Liver (tissue), 9 donors: ENCODE results near the gene RETSAT. TPM values are rescaled to one million over a fixed set of nuclear protein-coding genes. Genes with fewer than 3 reads are reported as not detected.

Experiments used
- DNase-seq: peaks from one replicate; pipeline ENCODE4 v3.0.0-alpha.2; 2017; ENCODE audit warnings: low spot score
- H3K27ac ChIP-seq, 2 donors: one replicate each; pipeline ENCODE4 v1.7.0; 2013; ENCODE audit warnings: inconsistent platforms in 2 of 2, low read length in 2 of 2, control low read depth in 1 of 2, low read depth in 1 of 2, mild to moderate bottlenecking in 1 of 2
- H3K27me3 ChIP-seq, 4 donors: one replicate each; pipeline versions ENCODE4 v1.6.1 to v1.7.0; 2013; ENCODE audit warnings: low read length in 3 of 4, inconsistent platforms in 1 of 4, mild to moderate bottlenecking in 1 of 4, moderate library complexity in 1 of 4; ENCODE audit not compliant: control insufficient read depth in 4 of 4, insufficient read depth in 4 of 4
- H3K36me3 ChIP-seq, 4 donors: one replicate each; pipeline versions ENCODE4 v1.6.1 to v1.7.0; 2013; ENCODE audit warnings: low read length in 3 of 4, mild to moderate bottlenecking in 3 of 4, low read depth in 1 of 4, moderate library complexity in 1 of 4; ENCODE audit not compliant: control insufficient read depth in 4 of 4, insufficient read depth in 3 of 4
- H3K4me1 ChIP-seq, 4 donors: one replicate each; pipeline versions ENCODE4 v1.6.1 to v1.7.0; 2013; ENCODE audit warnings: low read length in 3 of 4, mild to moderate bottlenecking in 3 of 4, moderate library complexity in 1 of 4; ENCODE audit not compliant: control insufficient read depth in 4 of 4, insufficient read depth in 4 of 4
- H3K4me3 ChIP-seq, 3 donors: one replicate each; pipeline versions ENCODE4 v1.6.1 to v1.7.0; 2013; ENCODE audit warnings: low read length in 3 of 3, control low read depth in 1 of 3, low read depth in 1 of 3, mild to moderate bottlenecking in 1 of 3
- H3K9ac ChIP-seq, 2 donors: one replicate each; pipeline ENCODE4 v1.7.0; 2013; ENCODE audit warnings: low read length in 2 of 2, mild to moderate bottlenecking in 2 of 2, moderate library complexity in 2 of 2, control low read depth in 1 of 2, low read depth in 1 of 2
- H3K9me3 ChIP-seq, 4 donors: one replicate each; pipeline versions ENCODE4 v1.6.1 to v1.7.0; 2013; ENCODE audit warnings: low read length in 3 of 4; ENCODE audit not compliant: control insufficient read depth in 4 of 4
- EGR1 ChIP-seq, 2 donors: IDR thresholded peaks; 2 replicates each; pipeline ENCODE4 v1.6.1; 2016 to 2018; ENCODE audit warnings: antibody characterized with exemption in 2 of 2, low read depth in 2 of 2
- FOXA1 ChIP-seq: IDR thresholded peaks from 2 replicates; pipeline ENCODE4 v1.6.1; 2016; ENCODE audit warnings: antibody characterized with exemption
- FOXA2 ChIP-seq: IDR thresholded peaks from 2 replicates; pipeline ENCODE4 v1.6.1; 2016; ENCODE audit warnings: antibody characterized with exemption
- GABPA ChIP-seq, 2 donors: IDR thresholded peaks in 1 of 2; conservative IDR thresholded peaks in 1 of 2; 2 replicates each; pipeline ENCODE4 v1.6.1; 2016; ENCODE audit warnings: antibody characterized with exemption in 2 of 2, mild to moderate bottlenecking in 1 of 2, moderate library complexity in 1 of 2
- HNF4A ChIP-seq, 2 donors: conservative IDR thresholded peaks; 2 replicates each; pipeline ENCODE4 v1.6.1; 2016; ENCODE audit warnings: antibody characterized with exemption in 2 of 2, mild to moderate bottlenecking in 2 of 2
- HNF4G ChIP-seq: IDR thresholded peaks from 2 replicates; pipeline ENCODE4 v1.6.1; 2016; ENCODE audit warnings: antibody characterized with exemption
- JUND ChIP-seq, 2 donors: IDR thresholded peaks; 2 replicates each; pipeline ENCODE4 v1.6.1; 2016; ENCODE audit warnings: antibody characterized with exemption in 2 of 2
- NR2F2 ChIP-seq: IDR thresholded peaks from 2 replicates; pipeline ENCODE4 v1.6.1; 2016; ENCODE audit warnings: antibody characterized with exemption
- RAD21 ChIP-seq, 2 donors: IDR thresholded peaks; 2 replicates each; pipeline ENCODE4 v1.6.1; 2016; ENCODE audit warnings: antibody characterized with exemption in 2 of 2, mild to moderate bottlenecking in 2 of 2
- RXRA ChIP-seq, 2 donors: IDR thresholded peaks; 2 replicates each; pipeline ENCODE4 v1.6.1; 2017 to 2018; ENCODE audit warnings: antibody characterized with exemption in 2 of 2, mild to moderate bottlenecking in 1 of 2
- SP1 ChIP-seq: IDR thresholded peaks from 2 replicates; pipeline ENCODE4 v1.6.1; 2018; ENCODE audit warnings: antibody characterized with exemption, mild to moderate bottlenecking
- TAF1 ChIP-seq: conservative IDR thresholded peaks from 2 replicates; pipeline ENCODE4 v1.6.1; 2016; ENCODE audit warnings: antibody characterized with exemption, mild to moderate bottlenecking
- YY1 ChIP-seq: IDR thresholded peaks from 2 replicates; pipeline ENCODE4 v1.6.1; 2016; ENCODE audit warnings: antibody characterized with exemption, mild to moderate bottlenecking
- WGBS: extraction: QIAGEN DNeasy Blood & Tissue Kit; methylation state at CpG from one replicate; pipeline ENCODE4 v1.1.7; 2013; 5-methylcytosine and 5-hydroxymethylcytosine counted together
- polyA plus RNA-seq, 2 donors: library from polyadenylated mRNA; stranded (reverse) in 1 of 2; unstranded in 1 of 2; fragments of 200-250 nt in 1 of 2; fragments of >200 nt in 1 of 2; fragmentation: Nextera tagmentation in 1 of 2; extraction: Ambion mirVana in 1 of 2; gene quantifications; one replicate each; pipeline versions ENCODE4 v1.2.1 to v1.2.3, GENCODE V29; 2013 to 2015
- total RNA-seq, 2 donors: library from RNA; depleted of rRNA; stranded (reverse); fragments of >200 nt; gene quantifications; one replicate each; pipeline ENCODE4 v1.2.3, GENCODE V29; 2014
- TF ChIP-seq, protein P1 (sequence below): fragments of 150-350 bp; IDR thresholded peaks from 2 replicates; pipeline ENCODE4 v1.5.1; 2017; ENCODE audit warnings: improper control_type of control experiment, low read depth, low read length; ENCODE audit not compliant: missing input control
- TF ChIP-seq, protein P2 (sequence below): IDR thresholded peaks from 2 replicates; pipeline ENCODE4 v1.6.1; 2016; ENCODE audit warnings: antibody characterized with exemption
- TF ChIP-seq, protein P3 (sequence below): IDR thresholded peaks from 2 replicates; pipeline ENCODE4 v1.6.1; 2016; ENCODE audit warnings: antibody characterized with exemption
- TF ChIP-seq, protein P4 (sequence below): IDR thresholded peaks from 2 replicates; pipeline ENCODE4 v1.6.1; 2016; ENCODE audit warnings: antibody characterized with exemption, mild to moderate bottlenecking
- donor health status: healthy.
- donor health status: healthy.
- donor health status: healthy.
- donor health status: healthy.
- donor health status: healthy.

Gene RETSAT
- total and polyA plus RNA-seq, 4 donors: 22.8 to 101 (median 70.7) TPM

DNA sequence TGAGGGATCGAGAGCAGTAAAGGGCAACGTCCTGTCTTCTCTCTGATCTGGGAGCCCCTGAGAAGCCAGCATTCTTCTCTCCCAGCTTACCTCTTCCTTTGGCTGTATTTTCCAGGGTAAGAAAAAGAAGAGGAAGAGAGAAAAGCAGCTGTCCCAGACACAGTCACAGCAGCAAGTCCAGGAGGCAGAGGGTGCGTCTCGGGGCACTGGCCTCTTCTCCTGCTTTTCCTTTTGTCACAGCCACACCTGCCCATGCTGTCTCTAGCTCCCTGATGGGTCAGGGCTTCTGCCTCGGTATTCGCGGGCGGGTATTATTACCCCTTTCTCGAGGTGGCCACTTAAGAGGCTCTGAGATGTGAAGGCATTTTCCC lies 46.8 kb downstream of the RETSAT start:
- Histone ChIP-seq H3K27me3 (no peaks in the 10 kb centered on the region), H3K36me3 (peaks cover 0 to 13% (median 3%) of the 10 kb centered on the region in 4 donors), H3K9ac (peak overlapping the region in 1 of 2 donors; percentile 21), H3K4me3 (no peak overlapping the region), H3K4me1 (peaks cover 5 to 17% (median 13%) of the 10 kb centered on the region in 4 donors), H3K27ac (peak overlapping the region; percentile 38 to 69), H3K9me3 (no peaks in the 10 kb centered on the region)
- 69% methylated on average over 9 of the region's 9 CpGs for WGBS
- TF ChIP-seq SP1 (no peak), JUND (IDR thresholded peaks at IDR 0.05) (no peak), HNF4G (no peak), GABPA (IDR thresholded peaks at IDR 0.05 in 1 of 2, conservative IDR thresholded peaks at IDR 0.05 in 1 of 2) (no peak)
- TF ChIP-seq, protein P1, sequence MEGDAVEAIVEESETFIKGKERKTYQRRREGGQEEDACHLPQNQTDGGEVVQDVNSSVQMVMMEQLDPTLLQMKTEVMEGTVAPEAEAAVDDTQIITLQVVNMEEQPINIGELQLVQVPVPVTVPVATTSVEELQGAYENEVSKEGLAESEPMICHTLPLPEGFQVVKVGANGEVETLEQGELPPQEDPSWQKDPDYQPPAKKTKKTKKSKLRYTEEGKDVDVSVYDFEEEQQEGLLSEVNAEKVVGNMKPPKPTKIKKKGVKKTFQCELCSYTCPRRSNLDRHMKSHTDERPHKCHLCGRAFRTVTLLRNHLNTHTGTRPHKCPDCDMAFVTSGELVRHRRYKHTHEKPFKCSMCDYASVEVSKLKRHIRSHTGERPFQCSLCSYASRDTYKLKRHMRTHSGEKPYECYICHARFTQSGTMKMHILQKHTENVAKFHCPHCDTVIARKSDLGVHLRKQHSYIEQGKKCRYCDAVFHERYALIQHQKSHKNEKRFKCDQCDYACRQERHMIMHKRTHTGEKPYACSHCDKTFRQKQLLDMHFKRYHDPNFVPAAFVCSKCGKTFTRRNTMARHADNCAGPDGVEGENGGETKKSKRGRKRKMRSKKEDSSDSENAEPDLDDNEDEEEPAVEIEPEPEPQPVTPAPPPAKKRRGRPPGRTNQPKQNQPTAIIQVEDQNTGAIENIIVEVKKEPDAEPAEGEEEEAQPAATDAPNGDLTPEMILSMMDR: no peak
- no peak for DNase-seq

DNA sequence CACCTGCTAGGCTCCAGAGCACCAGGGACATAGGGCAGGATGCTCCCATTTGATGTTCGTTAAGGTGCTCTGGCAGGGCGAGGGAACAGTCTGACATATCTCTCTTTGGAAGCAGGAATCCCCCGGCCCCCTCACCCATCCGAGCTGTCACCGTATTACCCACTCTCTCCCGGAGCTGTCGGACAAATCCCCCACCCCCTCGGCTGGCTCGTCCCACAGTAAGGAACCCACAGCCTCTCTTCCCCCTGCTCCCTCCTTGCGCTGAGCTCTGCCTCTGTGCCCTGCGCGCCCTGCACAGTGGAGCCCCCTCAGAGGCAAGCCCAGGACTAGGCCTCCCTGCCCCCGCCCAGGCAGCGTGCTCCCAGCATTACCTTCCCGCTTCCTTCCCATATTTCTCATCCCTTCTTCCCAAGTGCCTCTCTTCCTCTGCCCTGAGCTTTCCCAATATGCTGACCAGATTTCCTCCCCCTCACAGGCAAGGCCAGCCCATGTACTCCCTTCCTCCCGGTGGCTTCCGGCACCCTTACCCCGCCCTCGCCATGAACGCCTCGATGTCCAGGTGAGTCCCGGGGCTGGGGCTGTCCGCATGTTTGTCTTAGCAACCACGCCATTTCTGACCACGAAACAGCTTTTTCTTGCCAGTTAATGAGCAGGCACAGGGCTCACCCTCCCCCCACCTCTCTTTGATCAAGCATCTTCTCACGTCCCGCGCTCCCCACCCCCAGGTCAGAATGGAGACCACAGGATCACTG lies 50.4 kb downstream of the RETSAT start:
- Histone ChIP-seq H3K9ac (no peak overlapping the region), H3K27ac (no peak overlapping the region), H3K36me3 (peaks cover 0 to 13% (median 2%) of the 10 kb centered on the region in 4 donors), H3K9me3 (no peaks in the 10 kb centered on the region), H3K4me3 (no peak overlapping the region), H3K27me3 (no peaks in the 10 kb centered on the region), H3K4me1 (peaks cover 5 to 12% (median 9%) of the 10 kb centered on the region in 4 donors)
- 93% methylated on average over 28 of the region's 28 CpGs for WGBS
- TF ChIP-seq GABPA (IDR thresholded peaks at IDR 0.05 in 1 of 2, conservative IDR thresholded peaks at IDR 0.05 in 1 of 2): no peak
- no peak for TF ChIP-seq EGR1 (IDR thresholded peaks at IDR 0.05; ENCODE audit: low read depth in 2 of 2)
- TF ChIP-seq RAD21 (IDR thresholded peaks at IDR 0.05): no peak
- TF ChIP-seq RXRA (IDR thresholded peaks at IDR 0.05): no peak
- TF ChIP-seq HNF4G: no peak
- TF ChIP-seq SP1: no peak
- no peak for DNase-seq

DNA sequence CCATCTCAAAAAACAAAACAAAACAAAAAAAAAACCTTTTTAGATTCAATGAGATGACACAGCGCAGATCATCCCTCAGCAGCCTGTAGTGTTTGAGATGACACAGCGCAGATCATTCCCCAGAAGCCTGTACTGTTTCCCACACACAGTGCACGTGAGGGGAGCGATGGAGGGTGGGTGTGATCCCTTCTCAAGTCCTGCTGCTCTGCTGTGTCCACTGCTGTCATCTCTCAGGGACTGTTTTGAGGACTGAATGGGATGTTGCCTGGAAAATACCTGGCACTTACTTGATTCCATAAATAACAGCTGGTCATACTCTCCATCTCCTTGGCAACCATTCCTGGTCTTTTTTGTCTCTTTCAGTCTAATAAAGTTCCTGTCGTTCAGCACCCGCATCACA lies 52.2 kb downstream of the RETSAT start:
- H3K36me3 ChIP-seq: peaks cover 0 to 13% (median 2%) of the 10 kb centered on the region in 4 donors
- DNase-seq: no peak
- no peaks in the 10 kb centered on the region for H3K9me3 ChIP-seq
- H3K27me3 ChIP-seq: no peaks in the 10 kb centered on the region
- peaks cover 0 to 3% (median under 1%) of the 10 kb centered on the region in 4 donors for H3K4me1 ChIP-seq
- WGBS: 92% methylated on average over 6 of the region's 6 CpGs
- TF ChIP-seq, protein P2, sequence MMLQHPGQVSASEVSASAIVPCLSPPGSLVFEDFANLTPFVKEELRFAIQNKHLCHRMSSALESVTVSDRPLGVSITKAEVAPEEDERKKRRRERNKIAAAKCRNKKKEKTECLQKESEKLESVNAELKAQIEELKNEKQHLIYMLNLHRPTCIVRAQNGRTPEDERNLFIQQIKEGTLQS: no peak
- no peak for TF ChIP-seq HNF4G
- TF ChIP-seq JUND (IDR thresholded peaks at IDR 0.05): no peak
- no peak for TF ChIP-seq NR2F2
- no peak for TF ChIP-seq FOXA1
- no peak for TF ChIP-seq SP1
- TF ChIP-seq, protein P3, sequence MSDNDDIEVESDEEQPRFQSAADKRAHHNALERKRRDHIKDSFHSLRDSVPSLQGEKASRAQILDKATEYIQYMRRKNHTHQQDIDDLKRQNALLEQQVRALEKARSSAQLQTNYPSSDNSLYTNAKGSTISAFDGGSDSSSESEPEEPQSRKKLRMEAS: no peak
- TF ChIP-seq, protein P4, sequence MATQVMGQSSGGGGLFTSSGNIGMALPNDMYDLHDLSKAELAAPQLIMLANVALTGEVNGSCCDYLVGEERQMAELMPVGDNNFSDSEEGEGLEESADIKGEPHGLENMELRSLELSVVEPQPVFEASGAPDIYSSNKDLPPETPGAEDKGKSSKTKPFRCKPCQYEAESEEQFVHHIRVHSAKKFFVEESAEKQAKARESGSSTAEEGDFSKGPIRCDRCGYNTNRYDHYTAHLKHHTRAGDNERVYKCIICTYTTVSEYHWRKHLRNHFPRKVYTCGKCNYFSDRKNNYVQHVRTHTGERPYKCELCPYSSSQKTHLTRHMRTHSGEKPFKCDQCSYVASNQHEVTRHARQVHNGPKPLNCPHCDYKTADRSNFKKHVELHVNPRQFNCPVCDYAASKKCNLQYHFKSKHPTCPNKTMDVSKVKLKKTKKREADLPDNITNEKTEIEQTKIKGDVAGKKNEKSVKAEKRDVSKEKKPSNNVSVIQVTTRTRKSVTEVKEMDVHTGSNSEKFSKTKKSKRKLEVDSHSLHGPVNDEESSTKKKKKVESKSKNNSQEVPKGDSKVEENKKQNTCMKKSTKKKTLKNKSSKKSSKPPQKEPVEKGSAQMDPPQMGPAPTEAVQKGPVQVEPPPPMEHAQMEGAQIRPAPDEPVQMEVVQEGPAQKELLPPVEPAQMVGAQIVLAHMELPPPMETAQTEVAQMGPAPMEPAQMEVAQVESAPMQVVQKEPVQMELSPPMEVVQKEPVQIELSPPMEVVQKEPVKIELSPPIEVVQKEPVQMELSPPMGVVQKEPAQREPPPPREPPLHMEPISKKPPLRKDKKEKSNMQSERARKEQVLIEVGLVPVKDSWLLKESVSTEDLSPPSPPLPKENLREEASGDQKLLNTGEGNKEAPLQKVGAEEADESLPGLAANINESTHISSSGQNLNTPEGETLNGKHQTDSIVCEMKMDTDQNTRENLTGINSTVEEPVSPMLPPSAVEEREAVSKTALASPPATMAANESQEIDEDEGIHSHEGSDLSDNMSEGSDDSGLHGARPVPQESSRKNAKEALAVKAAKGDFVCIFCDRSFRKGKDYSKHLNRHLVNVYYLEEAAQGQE: no peak
- TF ChIP-seq RXRA (IDR thresholded peaks at IDR 0.05): no peak
- TF ChIP-seq GABPA (IDR thresholded peaks at IDR 0.05 in 1 of 2, conservative IDR thresholded peaks at IDR 0.05 in 1 of 2): no peak
- TF ChIP-seq RAD21 (IDR thresholded peaks at IDR 0.05): no peak
- TF ChIP-seq HNF4A (conservative IDR thresholded peaks at IDR 0.05): no peak
- no peak for TF ChIP-seq TAF1
- TF ChIP-seq FOXA2: no peak
- no peak for TF ChIP-seq EGR1 (IDR thresholded peaks at IDR 0.05; ENCODE audit: low read depth in 2 of 2)
- no peak for TF ChIP-seq YY1
- no peak overlapping the region for H3K4me3 ChIP-seq
- H3K27ac ChIP-seq: no peak overlapping the region
- H3K9ac ChIP-seq: no peak overlapping the region
